ENCODE results near the gene OVOL1.

OVOL1 gene

DNA sequence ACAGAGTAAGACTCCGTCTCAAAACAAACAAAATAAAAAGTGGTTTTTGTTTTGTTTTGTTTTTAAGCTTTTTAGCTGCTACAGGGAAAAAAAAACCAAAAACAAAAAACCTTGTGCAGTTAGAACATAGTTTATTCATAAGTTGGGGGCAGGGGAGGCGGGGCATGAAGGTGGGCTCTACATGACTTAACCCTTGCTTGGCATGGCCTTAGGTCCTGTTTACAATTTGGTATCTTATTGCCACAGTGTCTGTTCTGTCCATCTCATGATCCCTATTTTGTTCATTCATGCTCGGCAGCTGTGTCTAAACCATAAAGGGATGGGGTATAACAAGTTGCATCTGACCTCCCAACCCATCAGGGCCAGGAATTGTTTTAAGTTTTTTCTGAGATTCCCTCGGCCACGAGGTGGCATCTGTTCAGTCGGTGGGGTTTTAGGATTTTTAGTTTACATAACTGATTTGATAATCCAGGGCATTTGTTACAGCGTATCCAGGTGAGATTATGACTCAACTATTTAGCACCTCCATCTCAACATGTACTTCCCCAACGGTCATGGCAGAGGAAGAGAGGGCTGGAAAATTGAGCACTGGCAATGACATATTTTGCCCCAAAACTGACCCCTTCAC is 13.0 kb upstream of the OVOL1 start:
- no peak overlapping the region for H3K27ac ChIP-seq
- TF ChIP-seq, protein P1, sequence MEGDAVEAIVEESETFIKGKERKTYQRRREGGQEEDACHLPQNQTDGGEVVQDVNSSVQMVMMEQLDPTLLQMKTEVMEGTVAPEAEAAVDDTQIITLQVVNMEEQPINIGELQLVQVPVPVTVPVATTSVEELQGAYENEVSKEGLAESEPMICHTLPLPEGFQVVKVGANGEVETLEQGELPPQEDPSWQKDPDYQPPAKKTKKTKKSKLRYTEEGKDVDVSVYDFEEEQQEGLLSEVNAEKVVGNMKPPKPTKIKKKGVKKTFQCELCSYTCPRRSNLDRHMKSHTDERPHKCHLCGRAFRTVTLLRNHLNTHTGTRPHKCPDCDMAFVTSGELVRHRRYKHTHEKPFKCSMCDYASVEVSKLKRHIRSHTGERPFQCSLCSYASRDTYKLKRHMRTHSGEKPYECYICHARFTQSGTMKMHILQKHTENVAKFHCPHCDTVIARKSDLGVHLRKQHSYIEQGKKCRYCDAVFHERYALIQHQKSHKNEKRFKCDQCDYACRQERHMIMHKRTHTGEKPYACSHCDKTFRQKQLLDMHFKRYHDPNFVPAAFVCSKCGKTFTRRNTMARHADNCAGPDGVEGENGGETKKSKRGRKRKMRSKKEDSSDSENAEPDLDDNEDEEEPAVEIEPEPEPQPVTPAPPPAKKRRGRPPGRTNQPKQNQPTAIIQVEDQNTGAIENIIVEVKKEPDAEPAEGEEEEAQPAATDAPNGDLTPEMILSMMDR (conservative IDR thresholded peaks at IDR 0.05) = peak; percentile 55

DNA sequence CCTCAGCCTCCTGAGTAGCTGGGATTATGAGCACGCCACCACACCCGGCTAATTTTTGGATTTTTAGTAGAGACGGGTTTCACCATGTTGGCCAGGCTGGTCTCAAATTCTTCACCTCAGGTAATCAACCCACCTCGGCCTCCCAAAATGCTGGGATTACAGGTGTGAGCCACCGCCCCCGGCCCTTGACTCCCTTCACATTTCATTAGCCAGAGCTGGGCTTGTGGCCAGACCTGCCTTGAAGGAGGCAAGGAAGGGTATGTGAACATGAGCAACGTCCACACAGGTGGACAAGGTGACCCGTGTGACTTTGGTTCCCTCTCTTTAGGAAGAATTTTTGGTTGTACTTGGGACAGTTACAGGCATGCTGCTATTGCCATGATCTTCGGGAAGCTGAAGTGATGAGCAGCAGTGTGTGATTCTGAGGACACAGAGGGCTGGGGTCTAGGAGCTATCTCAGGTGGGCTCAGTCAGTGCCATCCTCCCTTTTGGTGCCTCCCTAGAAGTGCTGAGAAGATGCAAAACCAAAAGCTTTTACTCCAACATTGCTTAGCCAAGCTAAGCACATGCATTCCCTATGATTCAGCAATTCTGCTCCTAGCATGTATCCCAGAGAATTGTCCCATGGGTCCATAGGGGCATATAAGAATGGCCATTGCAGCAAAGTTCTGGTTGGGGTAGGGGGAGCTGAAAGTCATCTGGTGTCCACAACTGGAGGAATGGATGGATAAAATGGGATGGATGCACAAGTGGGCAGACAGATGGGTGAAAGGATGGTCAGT is 12.1 kb upstream of the OVOL1 start:
- TF ChIP-seq, protein P1 (conservative IDR thresholded peaks at IDR 0.05) = no peak
- no peak overlapping the region for H3K27ac ChIP-seq

- TF ChIP-seq, protein P1 (conservative IDR thresholded peaks at IDR 0.05) = no peak
- H3K27ac ChIP-seq = no peak overlapping the region
Measured at GRCh38 chr11:65776196-65776595, 10.7 kb upstream of the OVOL1 start.

DNA sequence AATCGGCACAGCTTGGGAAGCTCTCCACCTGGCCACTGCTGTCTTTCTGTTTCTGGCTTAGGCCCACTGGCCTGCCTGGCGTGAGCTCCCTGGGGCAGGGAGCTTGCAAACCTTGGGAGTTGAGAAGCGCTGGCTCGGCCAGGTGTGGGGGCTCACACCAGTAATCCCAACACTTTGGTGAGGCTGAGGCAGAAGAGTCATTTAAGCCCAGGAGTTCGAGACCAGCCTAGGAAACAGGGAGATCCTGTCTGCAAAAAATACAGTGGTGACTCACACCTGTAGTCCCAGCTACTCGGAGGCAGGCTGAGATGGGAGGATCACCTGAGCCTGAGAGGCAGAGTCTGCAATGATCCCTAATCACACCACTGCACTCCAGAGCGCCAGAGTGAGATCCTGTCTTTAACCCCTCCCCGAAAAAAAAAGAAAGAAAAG is 10.1 kb upstream of the OVOL1 start:
- no peak overlapping the region; the same call in 1 of the 2 replicates for H3K27ac ChIP-seq
- TF ChIP-seq, protein P1 (conservative IDR thresholded peaks at IDR 0.05) = no peak

- no peak overlapping the region; the same call in 1 of the 2 replicates for H3K27ac ChIP-seq
- TF ChIP-seq, protein P1 (conservative IDR thresholded peaks at IDR 0.05) = no peak
Measured at GRCh38 chr11:65777241-65777640, 9.6 kb upstream of the OVOL1 start.

- H3K27ac ChIP-seq = peak overlapping the region; percentile 5; the same call in 1 of the 2 replicates
- TF ChIP-seq, protein P1 (conservative IDR thresholded peaks at IDR 0.05) = no peak
Measured at GRCh38 chr11:65777821-65778361, 9.0 kb upstream of the OVOL1 start.

- peak overlapping the region; percentile 5; the same call in 1 of the 2 replicates for H3K27ac ChIP-seq
- TF ChIP-seq, protein P1 (conservative IDR thresholded peaks at IDR 0.05) = no peak
Measured at GRCh38 chr11:65778431-65778900, 8.4 kb upstream of the OVOL1 start.
